Erythroblast (primary cell): ENCODE measurements around the gene PLEKHM3.

Source experiments
- GATA1 ChIP-seq: IDR thresholded peaks from 2 replicates; pipeline ENCODE4 v1.6.1; 2011; ENCODE audit warnings: low read depth, mild to moderate bottlenecking, control low read depth, low read length, moderate library complexity
- POLR2A ChIP-seq: IDR thresholded peaks from 2 replicates; pipeline ENCODE4 v1.6.1; 2011; ENCODE audit warnings: mild to moderate bottlenecking, low read length

GRCh38 chr2:207895274-207895860, 130.0 kb downstream of the PLEKHM3 start:
- TF ChIP-seq POLR2A (no peak), GATA1 (no peak)
